Astrocyte (in vitro differentiated cells and primary cell): ENCODE measurements around the gene WDR20. TPM values are rescaled to one million over a fixed set of nuclear protein-coding genes. Genes with fewer than 3 reads are reported as not detected.

Experiments used
- DNase-seq: peaks from one replicate; pipeline ENCODE4 v3.0.0-alpha.2; 2010; ENCODE audit warnings: low read depth
- FAIRE-seq: peaks from 2 replicates; lab custom pipeline; 2011; peaks lifted over from hg19 to GRCh38; lab: Jason Lieb, UNC
- H2AFZ ChIP-seq: 2 replicates; pipeline ENCODE4 v1.6.0; 2012; ENCODE audit warnings: low read depth, low read length, inconsistent platforms
- H3K27ac ChIP-seq: 2 replicates; pipeline ENCODE4 v1.5.1; 2011; ENCODE audit warnings: low read depth, low read length, inconsistent platforms
- H3K27me3 ChIP-seq: 2 replicates; pipeline ENCODE4 v1.6.0; 2011; ENCODE audit warnings: low read length, inconsistent platforms; ENCODE audit not compliant: insufficient read depth
- H3K36me3 ChIP-seq: 2 replicates; pipeline ENCODE4 v1.5.1; 2011; ENCODE audit warnings: low read length, inconsistent platforms; ENCODE audit not compliant: insufficient read depth
- H3K4me1 ChIP-seq: 2 replicates; pipeline ENCODE4 v1.5.1; 2011; ENCODE audit warnings: low read length, inconsistent platforms; ENCODE audit not compliant: insufficient read depth
- H3K4me2 ChIP-seq: 2 replicates; pipeline ENCODE4 v1.6.0; 2012; ENCODE audit warnings: low read length, inconsistent platforms
- H3K4me3 ChIP-seq: 2 replicates; pipeline ENCODE4 v1.5.1; 2011; ENCODE audit warnings: low read depth, mild to moderate bottlenecking, low read length, inconsistent platforms; ENCODE audit not compliant: insufficient read depth
- H3K79me2 ChIP-seq: 2 replicates; pipeline ENCODE4 v1.6.0; 2012; ENCODE audit warnings: mild to moderate bottlenecking, low read length, inconsistent platforms; ENCODE audit not compliant: insufficient read depth
- H3K9ac ChIP-seq: 2 replicates; pipeline ENCODE4 v1.6.0; 2012; ENCODE audit warnings: mild to moderate bottlenecking, low read length, inconsistent platforms
- H3K9me3 ChIP-seq: 2 replicates; pipeline ENCODE4 v1.5.1; 2012; ENCODE audit warnings: low read depth, mild to moderate bottlenecking, low read length, inconsistent platforms; ENCODE audit not compliant: insufficient read depth
- H4K20me1 ChIP-seq: 2 replicates; pipeline ENCODE4 v1.6.0; 2012; ENCODE audit warnings: low read length, inconsistent platforms; ENCODE audit not compliant: insufficient read depth
- H3K27ac Mint-ChIP-seq: one replicate; pipeline ENCODE4 v1.8.0; 2021; ENCODE audit warnings: mild to moderate bottlenecking, mixed read lengths; ENCODE audit not compliant: unreplicated experiment
- H3K27me3 Mint-ChIP-seq: one replicate; pipeline ENCODE4 v1.8.0; 2021; ENCODE audit warnings: low read depth, mixed read lengths; ENCODE audit not compliant: unreplicated experiment
- H3K36me3 Mint-ChIP-seq: one replicate; pipeline ENCODE4 v1.8.0; 2021; ENCODE audit warnings: low read depth, mixed read lengths; ENCODE audit not compliant: unreplicated experiment
- H3K4me1 Mint-ChIP-seq: one replicate; pipeline ENCODE4 v1.8.0; 2021; ENCODE audit warnings: low read depth, mixed read lengths; ENCODE audit not compliant: unreplicated experiment
- H3K4me3 Mint-ChIP-seq: one replicate; pipeline ENCODE4 v1.8.0; 2021; ENCODE audit warnings: mild to moderate bottlenecking, moderate library complexity, mixed read lengths; ENCODE audit not compliant: unreplicated experiment
- H3K9me3 Mint-ChIP-seq: one replicate; pipeline ENCODE4 v1.8.0; 2021; ENCODE audit warnings: mild to moderate bottlenecking, mixed read lengths; ENCODE audit not compliant: unreplicated experiment
- EZH2 ChIP-seq: IDR thresholded peaks from 2 replicates; pipeline ENCODE4 v1.6.1; 2012; ENCODE audit warnings: mild to moderate bottlenecking, low read length, inconsistent platforms; ENCODE audit not compliant: insufficient read depth
- total RNA-seq: library from RNA; stranded (reverse); gene quantifications from 2 replicates; pipeline ENCODE4 v1.2.1, GENCODE V29; 2021
- TF ChIP-seq, protein P1 (sequence below): IDR thresholded peaks from 2 replicates; pipeline ENCODE4 v1.5.1; 2011; ENCODE audit warnings: low read depth, mild to moderate bottlenecking, inconsistent platforms, low read length, moderate library complexity; ENCODE audit not compliant: insufficient read depth

The WDR20 gene
- total RNA-seq, 1 donor from 2014 or later: 23.6 TPM

DNA sequence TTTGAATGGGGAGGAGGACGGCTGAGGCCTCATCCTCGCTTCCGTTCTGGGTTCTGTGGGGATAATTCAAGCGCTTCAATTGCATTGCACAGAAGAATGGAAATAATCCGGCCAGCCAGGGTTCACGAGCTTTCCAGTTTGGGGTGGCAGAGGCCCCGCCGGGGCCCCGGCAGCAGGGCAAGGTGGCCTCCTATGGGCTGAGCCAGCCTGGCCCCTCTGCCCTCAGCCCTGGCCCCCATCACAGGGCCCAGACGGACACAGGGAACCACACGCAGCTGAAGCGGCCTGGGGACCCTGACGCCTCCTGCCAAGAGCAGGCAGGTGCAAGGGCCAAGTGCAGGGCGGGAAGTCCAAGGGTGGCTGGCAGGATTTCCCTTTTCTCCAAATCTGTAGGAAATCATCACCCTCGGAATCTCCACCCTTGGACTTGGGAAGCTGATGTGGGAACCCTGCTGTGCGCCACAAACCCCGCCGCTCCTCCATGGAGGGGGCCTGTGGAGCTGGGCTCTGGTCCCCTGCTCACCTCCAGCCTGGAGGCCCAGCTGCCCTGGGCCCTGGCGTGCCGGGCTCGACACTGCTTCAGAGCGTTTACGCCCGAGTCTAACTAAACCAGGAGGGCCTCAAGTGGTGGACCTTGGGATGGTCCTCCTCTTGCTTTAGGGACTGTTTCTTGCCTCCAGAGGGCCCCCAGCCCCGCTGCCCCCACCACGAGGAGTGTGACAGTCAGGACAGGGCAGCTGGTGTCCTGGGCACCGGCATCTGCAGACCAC is 86.8 kb downstream of the WDR20 start:
- peaks cover 10% of the 10 kb centered on the region for H3K36me3 ChIP-seq
- peaks cover 2% of the 10 kb centered on the region for H3K4me1 ChIP-seq
- no peak overlapping the region for H3K4me2 ChIP-seq
- Mint-ChIP-seq H3K27me3 (peaks cover 6% of the 10 kb centered on the region), H3K4me1 (no peaks in the 10 kb centered on the region), H3K36me3 (peaks cover 17% of the 10 kb centered on the region), H3K4me3 (no peak overlapping the region), H3K9me3 (peaks cover 5% of the 10 kb centered on the region), H3K27ac (no peak overlapping the region)
- no peaks in the 10 kb centered on the region for H3K27me3 ChIP-seq
- FAIRE-seq: no peak
- TF ChIP-seq, protein P1, sequence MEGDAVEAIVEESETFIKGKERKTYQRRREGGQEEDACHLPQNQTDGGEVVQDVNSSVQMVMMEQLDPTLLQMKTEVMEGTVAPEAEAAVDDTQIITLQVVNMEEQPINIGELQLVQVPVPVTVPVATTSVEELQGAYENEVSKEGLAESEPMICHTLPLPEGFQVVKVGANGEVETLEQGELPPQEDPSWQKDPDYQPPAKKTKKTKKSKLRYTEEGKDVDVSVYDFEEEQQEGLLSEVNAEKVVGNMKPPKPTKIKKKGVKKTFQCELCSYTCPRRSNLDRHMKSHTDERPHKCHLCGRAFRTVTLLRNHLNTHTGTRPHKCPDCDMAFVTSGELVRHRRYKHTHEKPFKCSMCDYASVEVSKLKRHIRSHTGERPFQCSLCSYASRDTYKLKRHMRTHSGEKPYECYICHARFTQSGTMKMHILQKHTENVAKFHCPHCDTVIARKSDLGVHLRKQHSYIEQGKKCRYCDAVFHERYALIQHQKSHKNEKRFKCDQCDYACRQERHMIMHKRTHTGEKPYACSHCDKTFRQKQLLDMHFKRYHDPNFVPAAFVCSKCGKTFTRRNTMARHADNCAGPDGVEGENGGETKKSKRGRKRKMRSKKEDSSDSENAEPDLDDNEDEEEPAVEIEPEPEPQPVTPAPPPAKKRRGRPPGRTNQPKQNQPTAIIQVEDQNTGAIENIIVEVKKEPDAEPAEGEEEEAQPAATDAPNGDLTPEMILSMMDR: no peak
- no peak for TF ChIP-seq EZH2
- no peak overlapping the region for H3K4me3 ChIP-seq
- H3K9ac ChIP-seq: no peak overlapping the region
- no peaks in the 10 kb centered on the region for H4K20me1 ChIP-seq
- H3K79me2 ChIP-seq: no peaks in the 10 kb centered on the region
- H3K9me3 ChIP-seq: no peaks in the 10 kb centered on the region
- DNase-seq: no peak
- H2AFZ ChIP-seq: no peak overlapping the region
- no peak overlapping the region for H3K27ac ChIP-seq

DNA sequence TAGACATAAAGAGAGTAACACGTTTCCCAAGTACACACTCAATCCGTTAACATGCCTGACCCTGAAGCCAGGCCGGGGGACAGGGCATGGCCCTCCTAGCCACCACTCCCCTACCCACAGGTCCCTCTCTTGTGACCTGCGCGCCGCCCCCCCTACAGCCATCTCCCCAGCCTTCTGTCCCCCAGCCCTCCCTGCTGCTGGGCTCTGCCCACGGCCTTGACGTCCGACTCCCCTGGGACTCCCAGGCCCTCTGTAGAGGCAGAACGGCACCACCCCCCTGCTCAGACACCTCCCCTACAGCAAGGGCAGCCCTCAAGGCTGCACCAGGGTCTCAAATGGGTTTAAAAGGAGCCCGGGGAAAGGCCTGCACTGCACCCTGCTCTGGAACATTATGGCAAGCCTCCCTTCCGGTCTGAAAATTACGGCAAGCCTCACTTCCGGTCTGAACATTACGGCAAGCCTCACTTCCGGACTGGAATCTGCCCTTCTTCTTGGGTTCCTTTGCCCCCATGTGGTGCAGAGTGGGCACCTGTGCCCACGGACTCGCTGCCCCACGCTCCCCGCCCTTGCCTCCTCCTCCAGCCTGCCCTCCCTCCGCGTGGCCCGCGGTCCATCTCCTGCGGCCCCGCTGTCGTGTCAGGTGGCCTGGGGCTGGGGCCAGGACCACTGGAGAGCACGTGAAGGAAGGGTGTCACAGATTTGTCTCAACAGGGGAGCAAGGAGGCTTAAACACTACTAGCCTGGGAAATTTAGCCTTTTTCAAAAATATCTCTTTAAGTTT is 87.7 kb downstream of the WDR20 start:
- Mint-ChIP-seq H3K36me3 (peaks cover 19% of the 10 kb centered on the region), H3K27me3 (peaks cover 8% of the 10 kb centered on the region), H3K4me3 (no peak overlapping the region), H3K9me3 (peaks cover 5% of the 10 kb centered on the region), H3K27ac (no peak overlapping the region), H3K4me1 (no peaks in the 10 kb centered on the region)
- no peak for DNase-seq
- peaks cover 11% of the 10 kb centered on the region for H3K36me3 ChIP-seq
- H3K79me2 ChIP-seq: no peaks in the 10 kb centered on the region
- H3K27me3 ChIP-seq: no peaks in the 10 kb centered on the region
- H2AFZ ChIP-seq: no peak overlapping the region
- H3K9ac ChIP-seq: no peak overlapping the region
- no peak overlapping the region for H3K4me2 ChIP-seq
- H4K20me1 ChIP-seq: no peaks in the 10 kb centered on the region
- H3K4me1 ChIP-seq: no peaks in the 10 kb centered on the region
- no peak for TF ChIP-seq EZH2
- TF ChIP-seq, protein P1: no peak
- FAIRE-seq: no peak
- no peak overlapping the region for H3K27ac ChIP-seq
- H3K9me3 ChIP-seq: no peaks in the 10 kb centered on the region
- no peak overlapping the region for H3K4me3 ChIP-seq
